Nephron progenitor cell (in vitro differentiated cells): Measurements from ENCODE around the gene EIF3J.

Experiments
- DNase-seq: peaks from one replicate; pipeline ENCODE4 v3.0.0; 2021
- H3K27ac Mint-ChIP-seq: 2 replicates; pipeline ENCODE4 v1.8.0; 2021; ENCODE audit warnings: mild to moderate bottlenecking, moderate library complexity, mixed read lengths
- H3K27me3 Mint-ChIP-seq: 2 replicates; pipeline ENCODE4 v1.8.0; 2021; ENCODE audit warnings: mild to moderate bottlenecking, low read depth, mixed read lengths; ENCODE audit not compliant: poor library complexity
- H3K36me3 Mint-ChIP-seq: 2 replicates; pipeline ENCODE4 v1.8.0; 2021; ENCODE audit warnings: low read depth, mixed read lengths
- H3K4me1 Mint-ChIP-seq: 2 replicates; pipeline ENCODE4 v1.8.0; 2021; ENCODE audit warnings: mixed read lengths
- H3K4me3 Mint-ChIP-seq: 2 replicates; pipeline ENCODE4 v1.8.0; 2021; ENCODE audit warnings: mild to moderate bottlenecking, moderate library complexity, mixed read lengths
- H3K9me3 Mint-ChIP-seq: 2 replicates; pipeline ENCODE4 v1.8.0; 2021; ENCODE audit warnings: mild to moderate bottlenecking, moderate library complexity, mixed read lengths
- CTCF ChIP-seq: fragments of 200-600 bp; sonication (generic); IDR thresholded peaks from 2 replicates; pipeline ENCODE4 v1.5.0; 2021; ENCODE audit warnings: antibody characterized with exemption

Gene EIF3J

GRCh38 chr15:44536962-44537734 is at the start of gene EIF3J:
Gene EIF3J, plus strand, starts transcription at chr15:44537147. Its CDS starts 48 bp downstream, at chr15:44537195.
- H3K36me3 Mint-ChIP-seq: peaks cover 31% of the 10 kb centered on the region
- H3K9me3 Mint-ChIP-seq: no peaks in the 10 kb centered on the region
- TF ChIP-seq CTCF: no peak
- H3K4me1 Mint-ChIP-seq: peaks cover 28% of the 10 kb centered on the region
- no peaks in the 10 kb centered on the region for H3K27me3 Mint-ChIP-seq
- H3K4me3 Mint-ChIP-seq: peak within 1 kb of the TSS; percentile 90
- peak within 1 kb of the TSS; percentile 98 for H3K27ac Mint-ChIP-seq
- peak; percentile 93 for DNase-seq

- H3K9me3 Mint-ChIP-seq: no peaks in the 10 kb centered on the region
- no peak for DNase-seq
Measured at GRCh38 chr15:44489464-44489863, 47.5 kb upstream of the EIF3J start.

GRCh38 chr15:44490622-44491021 is 46.3 kb upstream of the EIF3J start:
- DNase-seq: no peak
- Mint-ChIP-seq H3K36me3 (peaks cover 59% of the 10 kb centered on the region), H3K27ac (no peak overlapping the region), H3K9me3 (no peaks in the 10 kb centered on the region), H3K4me3 (no peak overlapping the region), H3K4me1 (peaks cover 5% of the 10 kb centered on the region), H3K27me3 (no peaks in the 10 kb centered on the region)
- TF ChIP-seq CTCF: no peak

More at GRCh38 chr15:44489464-44489863, 47.5 kb upstream of the EIF3J start:
- peaks cover 5% of the 10 kb centered on the region for H3K4me1 Mint-ChIP-seq
- peaks cover 62% of the 10 kb centered on the region for H3K36me3 Mint-ChIP-seq
- no peaks in the 10 kb centered on the region for H3K27me3 Mint-ChIP-seq
- no peak overlapping the region for H3K4me3 Mint-ChIP-seq
- TF ChIP-seq CTCF: no peak
- peak overlapping the region; percentile 86 for H3K27ac Mint-ChIP-seq

GRCh38 chr15:44492040-44492439 is 44.9 kb upstream of the EIF3J start:
- peaks cover 5% of the 10 kb centered on the region for H3K4me1 Mint-ChIP-seq
- H3K27me3 Mint-ChIP-seq: no peaks in the 10 kb centered on the region
- H3K9me3 Mint-ChIP-seq: no peaks in the 10 kb centered on the region
- TF ChIP-seq CTCF: no peak
- peaks cover 63% of the 10 kb centered on the region for H3K36me3 Mint-ChIP-seq
- no peak overlapping the region for H3K27ac Mint-ChIP-seq
- no peak overlapping the region for H3K4me3 Mint-ChIP-seq
- no peak for DNase-seq

- TF ChIP-seq CTCF: no peak
- H3K4me3 Mint-ChIP-seq: no peak overlapping the region
Measured at GRCh38 chr15:44492672-44493071, 44.3 kb upstream of the EIF3J start.

GRCh38 chr15:44495562-44495961 is 41.4 kb upstream of the EIF3J start:
- Mint-ChIP-seq H3K4me1 (no peaks in the 10 kb centered on the region), H3K27me3 (no peaks in the 10 kb centered on the region), H3K36me3 (peaks cover 54% of the 10 kb centered on the region), H3K27ac (peak overlapping the region; percentile 48), H3K4me3 (no peak overlapping the region), H3K9me3 (no peaks in the 10 kb centered on the region)
- no peak for TF ChIP-seq CTCF
- DNase-seq: no peak

More at GRCh38 chr15:44492672-44493071, 44.3 kb upstream of the EIF3J start:
- peaks cover 5% of the 10 kb centered on the region for H3K4me1 Mint-ChIP-seq
- no peaks in the 10 kb centered on the region for H3K27me3 Mint-ChIP-seq
- H3K9me3 Mint-ChIP-seq: no peaks in the 10 kb centered on the region
- H3K36me3 Mint-ChIP-seq: peaks cover 57% of the 10 kb centered on the region
- H3K27ac Mint-ChIP-seq: no peak overlapping the region
- DNase-seq: no peak
